Breast epithelium (tissue), 3 donors: ENCODE results near the gene MACROD2.

ENCODE experiments used
- POLR2A ChIP-seq: fragments of 450-650 bp; IDR thresholded peaks from one replicate; pipeline ENCODE4 v1.6.1; 2016; ENCODE audit warnings: antibody characterized with exemption, mild to moderate bottlenecking, moderate library complexity
- TF ChIP-seq, protein P1 (sequence below), 3 donors: fragments of 450-650 bp; IDR thresholded peaks; one replicate each; pipeline ENCODE4 v1.5.1; 2016 to 2017; ENCODE audit warnings: antibody characterized with exemption in 3 of 3, mild to moderate bottlenecking in 3 of 3, moderate library complexity in 3 of 3

DNA sequence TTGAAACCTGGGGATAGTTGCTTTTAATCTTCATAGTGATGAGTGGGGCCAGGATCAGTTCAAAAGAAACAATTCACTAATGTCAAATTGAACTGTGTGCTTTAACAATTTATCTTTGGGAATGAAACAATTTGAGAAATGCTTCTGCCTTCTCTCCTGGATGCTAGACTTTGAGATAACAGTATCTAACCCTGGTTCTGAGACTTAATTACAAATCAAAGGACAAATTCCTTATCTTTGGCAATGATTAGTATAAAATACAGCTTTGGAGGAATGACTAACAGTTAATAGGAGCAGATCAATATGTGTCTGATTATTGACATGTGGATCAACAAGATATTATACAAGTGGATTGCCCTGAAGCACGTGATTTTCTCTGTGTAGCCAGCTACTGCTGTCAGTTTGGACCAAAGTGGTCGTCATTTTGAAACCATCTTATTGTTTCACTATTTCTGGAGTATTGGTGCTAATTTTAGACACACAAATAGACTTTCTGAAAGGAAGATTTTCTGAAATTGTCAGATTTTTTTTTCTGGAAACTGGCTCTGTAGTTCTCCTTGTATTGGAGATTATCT, 348.3 kb downstream of the MACROD2 start:
- no peak for TF ChIP-seq POLR2A
- TF ChIP-seq, protein P1, sequence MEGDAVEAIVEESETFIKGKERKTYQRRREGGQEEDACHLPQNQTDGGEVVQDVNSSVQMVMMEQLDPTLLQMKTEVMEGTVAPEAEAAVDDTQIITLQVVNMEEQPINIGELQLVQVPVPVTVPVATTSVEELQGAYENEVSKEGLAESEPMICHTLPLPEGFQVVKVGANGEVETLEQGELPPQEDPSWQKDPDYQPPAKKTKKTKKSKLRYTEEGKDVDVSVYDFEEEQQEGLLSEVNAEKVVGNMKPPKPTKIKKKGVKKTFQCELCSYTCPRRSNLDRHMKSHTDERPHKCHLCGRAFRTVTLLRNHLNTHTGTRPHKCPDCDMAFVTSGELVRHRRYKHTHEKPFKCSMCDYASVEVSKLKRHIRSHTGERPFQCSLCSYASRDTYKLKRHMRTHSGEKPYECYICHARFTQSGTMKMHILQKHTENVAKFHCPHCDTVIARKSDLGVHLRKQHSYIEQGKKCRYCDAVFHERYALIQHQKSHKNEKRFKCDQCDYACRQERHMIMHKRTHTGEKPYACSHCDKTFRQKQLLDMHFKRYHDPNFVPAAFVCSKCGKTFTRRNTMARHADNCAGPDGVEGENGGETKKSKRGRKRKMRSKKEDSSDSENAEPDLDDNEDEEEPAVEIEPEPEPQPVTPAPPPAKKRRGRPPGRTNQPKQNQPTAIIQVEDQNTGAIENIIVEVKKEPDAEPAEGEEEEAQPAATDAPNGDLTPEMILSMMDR (IDR thresholded peaks at IDR 0.05), result no peak
